Progenitor cell of endocrine pancreas (in vitro differentiated cells): Measurements from ENCODE around the gene UVSSA. TPM values are rescaled to one million over a fixed set of nuclear protein-coding genes. Genes with fewer than 3 reads are reported as not detected.

Source experiments
- DNase-seq: peaks from one replicate; pipeline ENCODE4 v3.0.0; 2021; ENCODE audit warnings: low spot score; ENCODE audit not compliant: unreplicated experiment
- H3K27ac Mint-ChIP-seq: 2 replicates; pipeline ENCODE4 v1.8.0; 2021; ENCODE audit warnings: mild to moderate bottlenecking, moderate library complexity, mixed read lengths
- H3K27me3 Mint-ChIP-seq: 2 replicates; pipeline ENCODE4 v1.8.0; 2021; ENCODE audit warnings: mixed read lengths
- H3K36me3 Mint-ChIP-seq: 2 replicates; pipeline ENCODE4 v1.8.0; 2022; ENCODE audit warnings: mixed read lengths; ENCODE audit not compliant: insufficient read depth
- H3K4me1 Mint-ChIP-seq: 2 replicates; pipeline ENCODE4 v1.8.0; 2021; ENCODE audit warnings: low read depth, mixed read lengths
- H3K4me3 Mint-ChIP-seq: 2 replicates; pipeline ENCODE4 v1.8.0; 2021; ENCODE audit warnings: low read depth, mild to moderate bottlenecking, moderate library complexity, mixed read lengths
- H3K9me3 Mint-ChIP-seq: 2 replicates; pipeline ENCODE4 v1.8.0; 2021; ENCODE audit warnings: low read depth, mixed read lengths
- total RNA-seq: library from RNA; stranded (reverse); gene quantifications from 2 replicates; pipeline ENCODE4 v1.2.1, GENCODE V29; 2021
- TF ChIP-seq, protein P1 (sequence below): fragments of 200-600 bp; sonication (generic); IDR thresholded peaks from one replicate; pipeline ENCODE4 v1.5.0; 2021; ENCODE audit warnings: antibody characterized with exemption, mild to moderate bottlenecking; ENCODE audit not compliant: unreplicated experiment

UVSSA gene
- total RNA-seq, 1 donor from 2014 or later: 32.5 TPM

DNA sequence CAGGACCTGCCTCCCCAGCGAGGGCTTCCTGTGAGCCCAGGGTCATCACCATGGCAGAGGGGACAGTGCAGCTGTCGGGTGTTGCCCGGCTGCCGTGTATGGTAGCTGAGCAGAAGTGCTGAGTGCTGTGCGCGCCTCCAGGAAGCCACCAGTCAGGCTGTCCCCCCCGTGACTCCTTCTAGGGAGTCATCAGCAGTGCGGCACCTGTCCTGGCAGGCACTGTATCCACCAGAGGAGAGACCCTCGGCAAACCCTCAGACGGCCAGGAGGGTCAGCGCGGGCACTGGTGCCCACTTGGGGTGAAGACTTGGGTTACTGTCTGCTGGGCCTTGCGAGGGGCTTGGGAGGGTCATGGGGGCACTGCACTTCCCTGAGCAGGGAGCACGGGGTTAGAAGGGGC is 8.4 kb downstream of the UVSSA start:
- H3K27ac Mint-ChIP-seq: no peak overlapping the region
- TF ChIP-seq, protein P1, sequence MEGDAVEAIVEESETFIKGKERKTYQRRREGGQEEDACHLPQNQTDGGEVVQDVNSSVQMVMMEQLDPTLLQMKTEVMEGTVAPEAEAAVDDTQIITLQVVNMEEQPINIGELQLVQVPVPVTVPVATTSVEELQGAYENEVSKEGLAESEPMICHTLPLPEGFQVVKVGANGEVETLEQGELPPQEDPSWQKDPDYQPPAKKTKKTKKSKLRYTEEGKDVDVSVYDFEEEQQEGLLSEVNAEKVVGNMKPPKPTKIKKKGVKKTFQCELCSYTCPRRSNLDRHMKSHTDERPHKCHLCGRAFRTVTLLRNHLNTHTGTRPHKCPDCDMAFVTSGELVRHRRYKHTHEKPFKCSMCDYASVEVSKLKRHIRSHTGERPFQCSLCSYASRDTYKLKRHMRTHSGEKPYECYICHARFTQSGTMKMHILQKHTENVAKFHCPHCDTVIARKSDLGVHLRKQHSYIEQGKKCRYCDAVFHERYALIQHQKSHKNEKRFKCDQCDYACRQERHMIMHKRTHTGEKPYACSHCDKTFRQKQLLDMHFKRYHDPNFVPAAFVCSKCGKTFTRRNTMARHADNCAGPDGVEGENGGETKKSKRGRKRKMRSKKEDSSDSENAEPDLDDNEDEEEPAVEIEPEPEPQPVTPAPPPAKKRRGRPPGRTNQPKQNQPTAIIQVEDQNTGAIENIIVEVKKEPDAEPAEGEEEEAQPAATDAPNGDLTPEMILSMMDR: no peak

DNA sequence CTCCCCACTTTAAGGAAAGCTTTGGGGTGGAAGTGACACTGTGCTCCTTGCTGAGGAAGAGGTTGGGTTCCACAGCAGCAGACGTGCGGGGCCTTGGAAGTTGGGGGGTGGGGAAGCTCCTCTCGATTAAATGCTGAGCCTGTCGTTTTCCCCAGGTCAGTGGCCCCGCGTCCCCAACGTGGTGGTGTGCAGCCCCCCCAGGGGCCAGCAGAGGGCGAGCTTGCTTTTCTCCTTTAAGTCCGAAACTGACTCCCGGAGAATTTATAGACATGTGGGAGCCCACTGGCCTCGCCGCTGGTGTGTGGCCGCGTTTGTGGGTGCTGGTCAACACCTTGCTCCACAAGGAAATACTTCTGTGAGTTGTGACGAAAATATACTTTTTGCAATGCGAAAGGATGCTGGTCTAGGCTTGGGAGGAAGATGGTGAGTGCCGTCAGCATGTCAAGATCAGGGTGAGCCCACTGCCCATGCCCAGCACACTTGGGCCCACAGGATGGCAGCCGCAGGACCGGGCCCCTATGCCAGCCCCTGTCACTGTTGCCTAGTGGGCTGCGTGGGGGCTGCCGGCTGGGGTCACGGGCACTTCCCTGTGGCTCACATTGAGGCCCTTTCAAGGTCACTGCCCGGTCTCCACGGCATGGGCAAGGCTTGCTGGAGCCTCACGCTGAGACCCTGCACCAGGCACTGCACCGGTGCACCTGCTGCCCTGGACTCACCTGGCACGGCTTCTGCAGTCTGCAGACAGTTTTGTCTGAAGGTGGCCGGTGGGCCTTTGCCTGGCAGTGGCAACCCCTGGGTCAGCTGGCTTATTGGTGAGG is 9.4 kb downstream of the UVSSA start:
- H3K4me3 Mint-ChIP-seq: no peak overlapping the region
- peaks cover 4% of the 10 kb centered on the region for H3K36me3 Mint-ChIP-seq
- no peak overlapping the region for H3K27ac Mint-ChIP-seq
- peak; percentile 58 for DNase-seq
- no peaks in the 10 kb centered on the region for H3K9me3 Mint-ChIP-seq
- no peaks in the 10 kb centered on the region for H3K4me1 Mint-ChIP-seq
- no peaks in the 10 kb centered on the region for H3K27me3 Mint-ChIP-seq
- TF ChIP-seq, protein P1: peak; percentile 89

More for the DNA sequence above, 8.4 kb downstream of the UVSSA start:
- Mint-ChIP-seq H3K27me3 (no peaks in the 10 kb centered on the region), H3K36me3 (peaks cover 4% of the 10 kb centered on the region), H3K9me3 (no peaks in the 10 kb centered on the region), H3K4me1 (no peaks in the 10 kb centered on the region), H3K4me3 (no peak overlapping the region)
- DNase-seq: no peak

GRCh38 chr4:1357356-1358248 is 10.6 kb downstream of the UVSSA start:
- Mint-ChIP-seq H3K4me1 (no peaks in the 10 kb centered on the region), H3K27me3 (no peaks in the 10 kb centered on the region), H3K36me3 (peaks cover 4% of the 10 kb centered on the region), H3K4me3 (no peak overlapping the region), H3K9me3 (no peaks in the 10 kb centered on the region), H3K27ac (no peak overlapping the region)
- TF ChIP-seq, protein P1: no peak
- no peak for DNase-seq

DNA sequence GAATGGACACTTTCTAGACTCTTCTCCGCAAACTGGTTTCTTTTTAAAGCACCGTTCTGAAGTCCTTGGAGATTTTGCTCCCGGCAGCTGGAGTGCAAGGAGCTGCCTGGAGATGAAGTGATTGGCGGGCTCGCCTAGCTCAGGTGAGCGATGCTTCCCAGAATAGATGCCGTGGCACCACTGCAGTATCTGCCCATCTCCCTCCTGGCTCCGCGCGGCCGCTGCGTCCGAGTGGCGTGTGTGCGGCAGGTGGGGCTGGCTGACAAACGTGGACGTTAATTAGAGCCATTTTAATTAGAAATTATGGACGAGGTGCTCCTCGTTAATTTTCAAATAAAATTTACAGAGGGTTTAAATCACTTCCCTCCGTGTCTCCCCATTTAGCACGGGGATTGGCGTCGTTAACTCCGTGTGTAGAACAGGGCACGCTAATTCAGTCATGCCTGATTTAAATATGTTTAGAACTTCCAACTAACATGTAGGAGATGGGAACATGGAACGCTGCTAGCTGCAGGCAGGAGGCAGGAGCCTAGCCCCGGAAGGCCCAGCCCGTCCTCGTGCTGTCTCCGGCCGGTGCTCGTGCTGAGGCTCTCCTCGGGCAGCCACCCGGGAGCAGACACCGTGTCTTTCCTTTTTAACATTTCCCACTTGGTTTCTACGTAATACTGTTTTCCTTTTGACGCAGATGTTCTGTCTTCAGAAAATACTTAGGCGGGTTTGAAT is 11.6 kb downstream of the UVSSA start:
- Mint-ChIP-seq H3K9me3 (no peaks in the 10 kb centered on the region), H3K4me3 (no peak overlapping the region), H3K27me3 (no peaks in the 10 kb centered on the region), H3K36me3 (peaks cover 2% of the 10 kb centered on the region), H3K27ac (peak overlapping the region; percentile 45), H3K4me1 (no peaks in the 10 kb centered on the region)
- DNase-seq: no peak
- TF ChIP-seq, protein P1: no peak

- Mint-ChIP-seq H3K9me3 (no peaks in the 10 kb centered on the region), H3K4me3 (no peak overlapping the region), H3K36me3 (peaks cover 2% of the 10 kb centered on the region), H3K27ac (no peak overlapping the region), H3K27me3 (no peaks in the 10 kb centered on the region), H3K4me1 (no peaks in the 10 kb centered on the region)
- no peak for DNase-seq
- TF ChIP-seq, protein P1: no peak
Measured at GRCh38 chr4:1359144-1359501, 12.1 kb downstream of the UVSSA start.
